ENCODE results near the gene ACSF3. TPM values are rescaled to one million over a fixed set of nuclear protein-coding genes. Genes with fewer than 3 reads are reported as not detected.

ACSF3 gene
- total RNA-seq, 1 experiment from 2014 or later = 34.0 TPM

GRCh38 chr16:89153848-89154271 lies 60.2 kb downstream of the ACSF3 start:
- Histone ChIP-seq H2AFZ (no peak overlapping the region), H3K27ac (no peak overlapping the region), H3K4me1 (replicated peaks; ENCODE audit: insufficient read depth) (no peaks in the 10 kb centered on the region; the same call in 1 of the 2 replicates), H4K20me1 (ENCODE audit: insufficient read depth) (peaks cover 3% of the 10 kb centered on the region; the same call in 1 of the 2 replicates), H3K27me3 (ENCODE audit: insufficient read depth, low read depth) (no peaks in the 10 kb centered on the region), H3K4me2 (no peak overlapping the region), H3K4me3 (no peak overlapping the region), H3K36me3 (ENCODE audit: low read depth) (no peaks in the 10 kb centered on the region), H3K79me2 (ENCODE audit: low read depth) (no peaks in the 10 kb centered on the region), H3K9me2 (ENCODE audit: insufficient read depth) (no peaks in the 10 kb centered on the region), H3K9me3 (ENCODE audit: insufficient read depth, low read depth) (no peaks in the 10 kb centered on the region), H3F3A (ENCODE audit: insufficient read depth, low read depth) (peaks cover 21% of the 10 kb centered on the region; the same call in 1 of the 2 replicates)
- DNase-seq = peak; percentile 46 to 72
- intact Hi-C loops (cut with micrococcal nuclease; ENCODE audit: unreplicated experiment) = no loop called here
- no TSS peak for BruUV-seq (replicated peaks)
- ChIA-PET CTCF (no interaction called here), POLR2A (ENCODE audit: unreplicated experiment) (interaction anchor here (0.8 kb wide), 1 partner anchor 210 kb away, joined by 4 read pairs; no protein-coding TSS in a partner anchor)
- TF ChIP-seq CTCF (conservative IDR thresholded peaks at IDR 0.05) (no peak), EZH2 (IDR thresholded peaks at IDR 0.05; ENCODE audit: low read depth) (no peak)

- peaks cover 23% of the 10 kb centered on the region; the same call in 1 of the 2 replicates for H3F3A ChIP-seq (ENCODE audit: insufficient read depth, low read depth)
- H3K27ac ChIP-seq = no peak overlapping the region
- no peaks in the 10 kb centered on the region for H3K9me2 ChIP-seq (ENCODE audit: insufficient read depth)
- no peak for TF ChIP-seq CTCF (conservative IDR thresholded peaks at IDR 0.05)
- no peak for TF ChIP-seq EZH2 (IDR thresholded peaks at IDR 0.05; ENCODE audit: low read depth)
- H3K9me3 ChIP-seq (ENCODE audit: insufficient read depth, low read depth) = no peaks in the 10 kb centered on the region
- intact Hi-C loops (cut with micrococcal nuclease; ENCODE audit: unreplicated experiment) = no loop called here
- no peak overlapping the region for H2AFZ ChIP-seq
- no peaks in the 10 kb centered on the region for H3K27me3 ChIP-seq (ENCODE audit: insufficient read depth, low read depth)
- no peaks in the 10 kb centered on the region for H3K79me2 ChIP-seq (ENCODE audit: low read depth)
- H3K4me3 ChIP-seq = no peak overlapping the region
- H3K36me3 ChIP-seq (ENCODE audit: low read depth) = no peaks in the 10 kb centered on the region
- ChIA-PET POLR2A (ENCODE audit: unreplicated experiment) (interaction anchor here (0.8 kb wide), 1 partner anchor 211 kb away, joined by 4 read pairs; no protein-coding TSS in a partner anchor), CTCF (no interaction called here)
- DNase-seq = no peak
- no peak overlapping the region for H3K4me2 ChIP-seq
- H4K20me1 ChIP-seq (ENCODE audit: insufficient read depth) = peaks cover 3% of the 10 kb centered on the region; the same call in 1 of the 2 replicates
- no TSS peak for BruUV-seq (replicated peaks)
- no peaks in the 10 kb centered on the region; the same call in 1 of the 2 replicates for H3K4me1 ChIP-seq (replicated peaks; ENCODE audit: insufficient read depth)
Measured at GRCh38 chr16:89154390-89155183, 60.9 kb downstream of the ACSF3 start.

- H3K4me1 ChIP-seq (replicated peaks; ENCODE audit: insufficient read depth) = no peaks in the 10 kb centered on the region; the same call in 1 of the 2 replicates
- no peaks in the 10 kb centered on the region for H3K27me3 ChIP-seq (ENCODE audit: insufficient read depth, low read depth)
- ChIA-PET POLR2A (ENCODE audit: unreplicated experiment) (interaction anchor here (0.6 kb wide), 1 partner anchor 450 kb away, joined by 3 read pairs; no protein-coding TSS in a partner anchor), CTCF (interaction anchor here (0.5 kb wide), 1 partner anchor 30 kb away, joined by 4 read pairs; no protein-coding TSS in a partner anchor)
- H3K9me3 ChIP-seq (ENCODE audit: insufficient read depth, low read depth) = no peaks in the 10 kb centered on the region
- H3K79me2 ChIP-seq (ENCODE audit: low read depth) = no peaks in the 10 kb centered on the region
- H3F3A ChIP-seq (ENCODE audit: insufficient read depth, low read depth) = peaks cover 23% of the 10 kb centered on the region; the same call in 1 of the 2 replicates
- H3K36me3 ChIP-seq (ENCODE audit: low read depth) = no peaks in the 10 kb centered on the region
- DNase-seq = no peak
- no peak for TF ChIP-seq CTCF (conservative IDR thresholded peaks at IDR 0.05)
- no peak for TF ChIP-seq EZH2 (IDR thresholded peaks at IDR 0.05; ENCODE audit: low read depth)
- H2AFZ ChIP-seq = no peak overlapping the region
- H3K9me2 ChIP-seq (ENCODE audit: insufficient read depth) = no peaks in the 10 kb centered on the region
- no TSS peak for BruUV-seq (replicated peaks)
- H3K4me2 ChIP-seq = no peak overlapping the region
- H3K4me3 ChIP-seq = no peak overlapping the region
- no peak overlapping the region for H3K27ac ChIP-seq
- H4K20me1 ChIP-seq (ENCODE audit: insufficient read depth) = peaks cover 3% of the 10 kb centered on the region; the same call in 1 of the 2 replicates
- intact Hi-C loops (cut with micrococcal nuclease; ENCODE audit: unreplicated experiment) = no loop called here
Measured at GRCh38 chr16:89155184-89155679, 61.6 kb downstream of the ACSF3 start.

Measured in PC-9 (cell line).